ENCODE measurements around the gene MAP4K1. TPM values are rescaled to one million over a fixed set of nuclear protein-coding genes. Genes with fewer than 3 reads are reported as not detected.

The MAP4K1 gene
- polyA plus RNA-seq, 2 of the 4 experiments (the other 2 are of a cell fraction): 1.2 to 2.6 TPM

DNA sequence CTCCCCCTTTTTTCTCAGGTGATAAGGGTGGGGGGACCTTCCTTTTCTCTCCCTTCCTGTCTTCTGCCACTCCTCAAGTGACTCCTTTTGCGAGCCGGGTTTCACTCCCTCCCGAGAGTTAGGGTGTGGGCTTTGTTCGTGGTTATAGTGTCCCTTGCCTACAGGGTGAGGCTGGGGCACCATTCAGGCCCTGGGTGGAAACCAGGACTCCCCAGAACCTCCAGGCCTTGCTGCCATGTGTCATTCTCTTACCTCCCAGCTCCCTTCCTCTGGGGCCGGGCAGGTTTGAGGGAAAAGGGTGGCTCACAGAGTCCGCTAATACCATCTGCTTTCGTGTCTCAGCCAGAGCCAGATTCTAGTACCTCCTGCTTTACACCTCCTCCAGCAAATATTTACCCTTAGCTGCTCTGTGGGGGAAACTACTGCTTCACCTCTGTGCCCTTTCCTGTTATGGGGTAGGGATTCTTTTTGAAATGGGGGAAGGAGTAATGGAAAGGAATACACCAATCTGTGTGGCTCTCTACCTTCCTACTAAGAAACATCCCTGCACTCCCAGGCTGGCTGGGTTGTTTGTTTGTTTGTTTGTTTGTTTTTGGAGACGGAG, 32.5 kb upstream of the MAP4K1 start (continued):
- TF ChIP-seq GATA3 (IDR thresholded peaks at IDR 0.05; ENCODE audit: borderline replicate concordance) (no peak), TFCP2L1 (CRISPR knock-in tag; IDR thresholded peaks at IDR 0.05) (no peak), HEYL (CRISPR knock-in tag; IDR thresholded peaks at IDR 0.05) (no peak), FOXS1 (CRISPR knock-in tag; IDR thresholded peaks at IDR 0.05) (no peak), CHD4 (IDR thresholded peaks at IDR 0.05; ENCODE audit: borderline replicate concordance) (no peak)
- TF ChIP-seq, protein P1, sequence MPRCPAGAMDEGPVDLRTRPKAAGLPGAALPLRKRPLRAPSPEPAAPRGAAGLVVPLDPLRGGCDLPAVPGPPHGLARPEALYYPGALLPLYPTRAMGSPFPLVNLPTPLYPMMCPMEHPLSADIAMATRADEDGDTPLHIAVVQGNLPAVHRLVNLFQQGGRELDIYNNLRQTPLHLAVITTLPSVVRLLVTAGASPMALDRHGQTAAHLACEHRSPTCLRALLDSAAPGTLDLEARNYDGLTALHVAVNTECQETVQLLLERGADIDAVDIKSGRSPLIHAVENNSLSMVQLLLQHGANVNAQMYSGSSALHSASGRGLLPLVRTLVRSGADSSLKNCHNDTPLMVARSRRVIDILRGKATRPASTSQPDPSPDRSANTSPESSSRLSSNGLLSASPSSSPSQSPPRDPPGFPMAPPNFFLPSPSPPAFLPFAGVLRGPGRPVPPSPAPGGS (IDR thresholded peaks at IDR 0.05): no peak

DNA sequence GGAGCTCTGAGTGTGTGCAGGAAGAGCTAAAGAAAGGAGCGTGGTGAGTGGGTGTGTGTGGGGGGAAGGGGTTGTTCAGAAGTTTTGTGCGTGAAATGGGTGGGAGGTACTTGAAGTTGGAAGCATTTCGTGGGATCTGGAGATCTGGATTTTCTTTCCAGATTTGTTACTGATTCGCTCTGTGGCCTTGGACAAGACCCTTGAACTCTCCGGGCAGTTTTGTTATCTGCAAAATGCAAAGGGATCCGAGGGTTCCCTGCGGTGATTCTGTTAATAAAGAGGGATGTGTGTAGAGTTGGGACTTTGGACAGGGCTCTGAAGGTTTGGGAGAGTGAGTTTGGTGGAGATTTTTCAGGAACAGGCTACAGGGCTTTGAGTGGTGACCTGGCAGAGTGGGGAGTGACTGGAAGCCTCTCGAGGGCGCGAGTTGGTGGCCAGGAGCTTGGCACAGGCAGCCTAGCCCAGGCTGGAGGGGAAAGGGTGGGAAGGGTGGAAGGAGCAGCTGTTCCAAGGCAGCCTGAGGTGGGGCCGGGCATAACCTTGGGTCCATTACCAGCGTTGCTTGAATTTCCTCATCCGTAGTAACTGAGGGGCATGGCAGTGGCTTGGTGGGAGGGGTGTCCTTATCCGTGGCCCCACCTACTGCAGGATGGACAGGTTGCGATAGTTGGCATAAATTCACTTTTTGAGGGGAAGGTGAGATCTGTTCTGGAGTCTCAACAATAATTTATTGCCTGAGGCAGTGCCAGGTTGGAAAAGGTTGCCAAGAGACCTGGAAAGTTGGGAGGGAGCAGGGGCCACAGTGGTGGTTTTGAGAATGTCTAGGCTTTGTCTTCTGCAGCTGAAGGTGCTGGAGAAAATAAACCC, 31.8 kb upstream of the MAP4K1 start:
- WGBS (ENCODE audit: missing lambda C conversion rate): 2% methylated on average over 15 of the region's 15 CpGs
- Histone ChIP-seq H3K4me3 (peak overlapping the region; percentile 85), H3K4me2 (peak overlapping the region; percentile 83), H3K27ac (peak overlapping the region; percentile 87 to 91), H3K9me3 (no peaks in the 10 kb centered on the region), H3K4me1 (peaks cover 55% of the 10 kb centered on the region)
- POLR2A ChIA-PET: interaction anchor here (1.0 to 4.1 kb wide), 11 partner anchors 9 to 200 kb away, joined by 3 to 61 read pairs (median 8); partner anchors contain the start of gene EIF3K
- ATAC-seq (peak; percentile 36 to 61), DNase-seq (ENCODE audit: low read depth in 1 of 2, low spot score in 1 of 2) (peak; percentile 81 to 89), FAIRE-seq (peak; percentile 77)
- CTCF ChIA-PET: interaction anchor here (0.7 to 10.0 kb wide), 20 partner anchors 9 to 281 kb away, joined by 3 to 157 read pairs (median 4); partner anchors contain the start of genes FAM98C, MRPS12 and SARS2
- TF ChIP-seq EP300 (IDR thresholded peaks at IDR 0.05) (no peak), GATA3 (IDR thresholded peaks at IDR 0.05; ENCODE audit: borderline replicate concordance) (no peak; the same call in 1 of the 2 replicates), KDM1A (IDR thresholded peaks at IDR 0.05; ENCODE audit: low read depth) (no peak), CEBPB (IDR thresholded peaks at IDR 0.05) (peak in 1 of 2 experiments; percentile 56; a peak in 2 of 4 replicates), FOXS1 (CRISPR knock-in tag; IDR thresholded peaks at IDR 0.05) (no peak), RCOR1 (IDR thresholded peaks at IDR 0.05; ENCODE audit: low read depth, low read length) (no peak), ESRRA (IDR thresholded peaks at IDR 0.05; ENCODE audit: borderline replicate concordance, low read length) (no peak), EHMT2 (IDR thresholded peaks at IDR 0.05; ENCODE audit: low read depth) (no peak), HOXA7 (CRISPR knock-in tag; IDR thresholded peaks at IDR 0.05) (no peak; the same call in 1 of the 2 replicates), ZFP36 (IDR thresholded peaks at IDR 0.05; ENCODE audit: borderline replicate concordance, partially characterized antibody) (no peak), MYC (IDR thresholded peaks at IDR 0.05; ENCODE audit: borderline replicate concordance, low read length) (0 out of 2 replicates have a peak, but pooled peaks have one; percentile 47), NFE2L2 (conservative IDR thresholded peaks at IDR 0.05; ENCODE audit: low read length) (no peak), EHF (CRISPR knock-in tag; IDR thresholded peaks at IDR 0.05) (no peak), NPAS2 (CRISPR knock-in tag; IDR thresholded peaks at IDR 0.05; ENCODE audit: borderline replicate concordance) (no peak), JUN (IDR thresholded peaks at IDR 0.05) (peak in 1 of 2 experiments; percentile 38; a peak in 3 of 5 replicates), CHD2 (IDR thresholded peaks at IDR 0.05; ENCODE audit: low read length, partially characterized antibody) (no peak), BHLHE40 (IDR thresholded peaks at IDR 0.05; ENCODE audit: low read depth, low read length) (no peak), POLR2AphosphoS2 (conservative IDR thresholded peaks at IDR 0.05; ENCODE audit: low read length) (no peak), RAD21 (conservative IDR thresholded peaks at IDR 0.05 in 1 of 2, IDR thresholded peaks at IDR 0.05 in 1 of 2) (peak in 1 of 2 experiments; percentile 6; a peak in 2 of 5 replicates), NR3C1 (IDR thresholded peaks at IDR 0.05) (no peak), ZSCAN20 (CRISPR knock-in tag; IDR thresholded peaks at IDR 0.05) (no peak), CBX2 (IDR thresholded peaks at IDR 0.05; ENCODE audit: borderline replicate concordance, low read depth) (no peak), TP53 (CRISPR knock-in tag; IDR thresholded peaks at IDR 0.05) (no peak), TFCP2L1 (CRISPR knock-in tag; IDR thresholded peaks at IDR 0.05) (no peak), KDM5A (IDR thresholded peaks at IDR 0.05) (no peak), SREBF2 (IDR thresholded peaks at IDR 0.05) (no peak), HEYL (CRISPR knock-in tag; IDR thresholded peaks at IDR 0.05) (no peak)
- TF ChIP-seq, protein P1 (IDR thresholded peaks at IDR 0.05): no peak; the same call in 2 of the 3 replicates
- TF ChIP-seq, protein P2, sequence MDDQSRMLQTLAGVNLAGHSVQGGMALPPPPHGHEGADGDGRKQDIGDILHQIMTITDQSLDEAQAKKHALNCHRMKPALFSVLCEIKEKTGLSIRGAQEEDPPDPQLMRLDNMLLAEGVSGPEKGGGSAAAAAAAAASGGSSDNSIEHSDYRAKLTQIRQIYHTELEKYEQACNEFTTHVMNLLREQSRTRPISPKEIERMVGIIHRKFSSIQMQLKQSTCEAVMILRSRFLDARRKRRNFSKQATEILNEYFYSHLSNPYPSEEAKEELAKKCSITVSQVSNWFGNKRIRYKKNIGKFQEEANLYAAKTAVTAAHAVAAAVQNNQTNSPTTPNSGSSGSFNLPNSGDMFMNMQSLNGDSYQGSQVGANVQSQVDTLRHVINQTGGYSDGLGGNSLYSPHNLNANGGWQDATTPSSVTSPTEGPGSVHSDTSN (IDR thresholded peaks at IDR 0.05): peak; percentile 67
- TF ChIP-seq, protein P3, sequence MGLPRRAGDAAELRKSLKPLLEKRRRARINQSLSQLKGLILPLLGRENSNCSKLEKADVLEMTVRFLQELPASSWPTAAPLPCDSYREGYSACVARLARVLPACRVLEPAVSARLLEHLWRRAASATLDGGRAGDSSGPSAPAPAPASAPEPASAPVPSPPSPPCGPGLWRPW (IDR thresholded peaks at IDR 0.05): no peak
- TF ChIP-seq, protein P4, sequence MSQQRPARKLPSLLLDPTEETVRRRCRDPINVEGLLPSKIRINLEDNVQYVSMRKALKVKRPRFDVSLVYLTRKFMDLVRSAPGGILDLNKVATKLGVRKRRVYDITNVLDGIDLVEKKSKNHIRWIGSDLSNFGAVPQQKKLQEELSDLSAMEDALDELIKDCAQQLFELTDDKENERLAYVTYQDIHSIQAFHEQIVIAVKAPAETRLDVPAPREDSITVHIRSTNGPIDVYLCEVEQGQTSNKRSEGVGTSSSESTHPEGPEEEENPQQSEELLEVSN (IDR thresholded peaks at IDR 0.05; ENCODE audit: borderline replicate concordance, low read depth): no peak
- TF ChIP-seq, protein P5, sequence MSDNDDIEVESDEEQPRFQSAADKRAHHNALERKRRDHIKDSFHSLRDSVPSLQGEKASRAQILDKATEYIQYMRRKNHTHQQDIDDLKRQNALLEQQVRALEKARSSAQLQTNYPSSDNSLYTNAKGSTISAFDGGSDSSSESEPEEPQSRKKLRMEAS (IDR thresholded peaks at IDR 0.05): peak; percentile 61; the same call in 1 of the 2 replicates
